HG03457 (cell line): ENCODE measurements around the gene PRSS56.
"Not testable (repeated sequence)": the region's sequence is repeated elsewhere in the genome, so short reads cannot be mapped to it uniquely, and the experiment has no call there.

Experiments
- ATAC-seq: cut with Tn5 transposase; IDR thresholded peaks from one replicate; pipeline ENCODE4 v1.9.1; 2021; ENCODE audit warnings: moderate number of reproducible peaks; ENCODE audit not compliant: unreplicated experiment

Gene PRSS56

GRCh38 chr2:232524771-232525170, 4.6 kb downstream of the PRSS56 start:
- ATAC-seq: no peak

GRCh38 chr2:232525199-232525598, 5.0 kb downstream of the PRSS56 start:
- no peak for ATAC-seq

- no peak for ATAC-seq
These were observed 5.7 kb downstream of the PRSS56 start, which contains the start of gene CHRND for GRCh38 chr2:232525791-232526371. Gene CHRND (plus strand): TSS chr2:232526160. CDS start chr2:232526216, 56 bp downstream.

GRCh38 chr2:232526372-232526941, 6.3 kb downstream of the PRSS56 start:
- ATAC-seq: no peak

GRCh38 chr2:232527905-232528470, 7.8 kb downstream of the PRSS56 start:
- no peak for ATAC-seq

- no peak for ATAC-seq
These were observed 8.7 kb downstream of the PRSS56 start for GRCh38 chr2:232528746-232529460.

- no peak for ATAC-seq
These were observed 9.8 kb downstream of the PRSS56 start for GRCh38 chr2:232529806-232530547.

GRCh38 chr2:232530626-232531260, 10.6 kb downstream of the PRSS56 start:
- no peak for ATAC-seq

- ATAC-seq: no peak
These were observed 12.2 kb downstream of the PRSS56 start for GRCh38 chr2:232532419-232532818.

GRCh38 chr2:232532821-232533220, 12.6 kb downstream of the PRSS56 start:
- not testable (repeated sequence) for ATAC-seq

- no peak for ATAC-seq
These were observed 13.9 kb downstream of the PRSS56 start for GRCh38 chr2:232533944-232534710.

- no peak for ATAC-seq
These were observed 14.9 kb downstream of the PRSS56 start for GRCh38 chr2:232534940-232535651.

GRCh38 chr2:232535761-232536530, 15.8 kb downstream of the PRSS56 start:
- no peak for ATAC-seq

- ATAC-seq: no peak
These were observed 16.9 kb downstream of the PRSS56 start for GRCh38 chr2:232537079-232537478.

GRCh38 chr2:232537499-232537898, 17.3 kb downstream of the PRSS56 start:
- ATAC-seq: no peak

GRCh38 chr2:232538671-232539070, 18.5 kb downstream of the PRSS56 start:
- no peak for ATAC-seq

- ATAC-seq: no peak
These were observed 19.4 kb downstream of the PRSS56 start, which contains the start of gene CHRNG for GRCh38 chr2:232539298-232540231. Gene CHRNG (plus strand): TSS chr2:232539692. CDS start chr2:232539748, 56 bp downstream.
